GM19455 (cell line): ENCODE results near the gene G0S2.

Experiments used
- ATAC-seq: cut with Tn5 transposase; IDR thresholded peaks from one replicate; pipeline ENCODE4 v1.9.1; 2021; ENCODE audit not compliant: unreplicated experiment

Gene G0S2

GRCh38 chr1:209674957-209675564 lies at the start of gene G0S2:
TSS of gene G0S2 (plus strand) at chr1:209675412. CDS start at chr1:209675685, 273 bp downstream.
- ATAC-seq = no peak

GRCh38 chr1:209625791-209626285 lies 49.4 kb upstream of the G0S2 start:
- ATAC-seq = no peak

GRCh38 chr1:209626346-209627026 lies 48.7 kb upstream of the G0S2 start:
- no peak for ATAC-seq

GRCh38 chr1:209627027-209627731 lies 48.0 kb upstream of the G0S2 start:
- peak; percentile 29 for ATAC-seq

GRCh38 chr1:209627732-209628196 lies 47.4 kb upstream of the G0S2 start:
- peak; percentile 88 for ATAC-seq

- no peak for ATAC-seq
Observed at GRCh38 chr1:209628618-209629299, 46.5 kb upstream of the G0S2 start.

- no peak for ATAC-seq
Observed at GRCh38 chr1:209629621-209630382, 45.4 kb upstream of the G0S2 start.

- no peak for ATAC-seq
Observed at GRCh38 chr1:209630383-209631225, 44.6 kb upstream of the G0S2 start.

- no peak for ATAC-seq
Observed at GRCh38 chr1:209633335-209633997, 41.7 kb upstream of the G0S2 start.

- ATAC-seq = no peak
Observed at GRCh38 chr1:209634005-209634737, 41.0 kb upstream of the G0S2 start.

GRCh38 chr1:209635850-209636249 lies 39.4 kb upstream of the G0S2 start:
- no peak for ATAC-seq

- no peak for ATAC-seq
Observed at GRCh38 chr1:209641832-209642172, 33.4 kb upstream of the G0S2 start.

- ATAC-seq = no peak
Observed at GRCh38 chr1:209642816-209643215, 32.4 kb upstream of the G0S2 start.

GRCh38 chr1:209643285-209644020 lies 31.8 kb upstream of the G0S2 start:
- ATAC-seq = no peak

GRCh38 chr1:209645574-209646452 lies 29.4 kb upstream of the G0S2 start:
- no peak for ATAC-seq

GRCh38 chr1:209646558-209646957 lies 28.7 kb upstream of the G0S2 start:
- no peak for ATAC-seq

- ATAC-seq = no peak
Observed at GRCh38 chr1:209647156-209647555, 28.1 kb upstream of the G0S2 start.
